HFFc6 (cell line): Measurements from ENCODE around the gene ORMDL3. TPM values are rescaled to one million over a fixed set of nuclear protein-coding genes. Genes with fewer than 3 reads are reported as not detected.

Source experiments
- DNase-seq: peaks from one replicate; pipeline ENCODE4 v3.0.0-alpha.2; 2018
- H3K27ac Mint-ChIP-seq: 2 replicates; pipeline ENCODE4 v1.8.0; 2020; ENCODE audit warnings: mild to moderate bottlenecking, mixed read lengths
- H3K27me3 Mint-ChIP-seq: 2 replicates; pipeline ENCODE4 v1.8.0; 2021; ENCODE audit warnings: mild to moderate bottlenecking, moderate library complexity, mixed read lengths; ENCODE audit not compliant: insufficient read depth
- H3K36me3 Mint-ChIP-seq: 2 replicates; pipeline ENCODE4 v1.8.0; 2021; ENCODE audit warnings: low read depth, mixed read lengths
- H3K4me1 Mint-ChIP-seq: 2 replicates; pipeline ENCODE4 v1.8.0; 2020; ENCODE audit warnings: low read depth, mixed read lengths
- H3K4me3 Mint-ChIP-seq: 2 replicates; pipeline ENCODE4 v1.8.0; 2020; ENCODE audit warnings: mild to moderate bottlenecking, moderate library complexity, mixed read lengths
- H3K9me3 Mint-ChIP-seq: 2 replicates; pipeline ENCODE4 v1.8.0; 2020; ENCODE audit warnings: mild to moderate bottlenecking, mixed read lengths
- CTCF ChIP-seq: fragments of 200-600 bp; sonication (generic); IDR thresholded peaks from 2 replicates; pipeline ENCODE4 v1.5.0; 2021; ENCODE audit warnings: antibody characterized with exemption, mild to moderate bottlenecking
- total RNA-seq, 6 experiments: library from RNA; stranded (reverse); fragmentation: NEBNext Ultra II Directional; extraction: Animal tissue kit (Norgen Biotek cat#: 25700); gene quantifications; 2 replicates in 1 of 6; 3 replicates in 5 of 6; pipeline ENCODE4 v1.2.3, GENCODE V29; 2021

The ORMDL3 gene
- total RNA-seq, 6 experiments from 2014 or later = 39.0 to 63.9 (median 49.9) TPM

- peaks cover 6% of the 10 kb centered on the region for H3K27me3 Mint-ChIP-seq
- H3K9me3 Mint-ChIP-seq = no peaks in the 10 kb centered on the region
- no peak for TF ChIP-seq CTCF
- peaks cover 27% of the 10 kb centered on the region for H3K4me1 Mint-ChIP-seq
- no peaks in the 10 kb centered on the region for H3K36me3 Mint-ChIP-seq
- no peak overlapping the region for H3K4me3 Mint-ChIP-seq
- DNase-seq = no peak
- H3K27ac Mint-ChIP-seq = no peak overlapping the region
Observed at GRCh38 chr17:39933912-39934311, 6.5 kb upstream of the ORMDL3 start.

- no peaks in the 10 kb centered on the region for H3K9me3 Mint-ChIP-seq
- no peak for TF ChIP-seq CTCF
- no peaks in the 10 kb centered on the region; the same call in 1 of the 2 replicates for H3K36me3 Mint-ChIP-seq
- DNase-seq = peak; percentile 83
- H3K27ac Mint-ChIP-seq = peak overlapping the region; percentile 93
- H3K27me3 Mint-ChIP-seq = peaks cover 3% of the 10 kb centered on the region
- H3K4me1 Mint-ChIP-seq = peaks cover 46% of the 10 kb centered on the region
- peak overlapping the region; percentile 91 for H3K4me3 Mint-ChIP-seq
Observed at GRCh38 chr17:39929646-39930407, 2.4 kb upstream of the ORMDL3 start.

- H3K4me1 Mint-ChIP-seq = peaks cover 53% of the 10 kb centered on the region
- H3K4me3 Mint-ChIP-seq = peak overlapping the region; percentile 91
- H3K27ac Mint-ChIP-seq = peak overlapping the region; percentile 93
- H3K9me3 Mint-ChIP-seq = no peaks in the 10 kb centered on the region
- no peak for TF ChIP-seq CTCF
- no peaks in the 10 kb centered on the region; the same call in 1 of the 2 replicates for H3K36me3 Mint-ChIP-seq
- peaks cover 3% of the 10 kb centered on the region for H3K27me3 Mint-ChIP-seq
- peak; percentile 92 for DNase-seq
Observed at GRCh38 chr17:39928858-39929645, 1.7 kb upstream of the ORMDL3 start.

- no peak for DNase-seq
- Mint-ChIP-seq H3K4me1 (peaks cover 56% of the 10 kb centered on the region), H3K36me3 (no peaks in the 10 kb centered on the region; the same call in 1 of the 2 replicates)
Observed at GRCh38 chr17:39927929-39928857, 792 bp upstream of the ORMDL3 start.

More at GRCh38 chr17:39927929-39928857, 792 bp upstream of the ORMDL3 start:
- Mint-ChIP-seq H3K9me3 (no peaks in the 10 kb centered on the region), H3K27ac (peak overlapping the region; percentile 93), H3K27me3 (peaks cover 2% of the 10 kb centered on the region), H3K4me3 (peak overlapping the region; percentile 91)
- no peak for TF ChIP-seq CTCF
